SK-N-SH treated with all-trans-retinoic acid at 6 μM for 48 hours (cell line): ENCODE measurements around the gene CCND2.

Experiments
- ARNTL ChIP-seq: fragments of 450-650 bp; formaldehyde crosslinking; IDR thresholded peaks from 2 replicates; pipeline ENCODE4 v1.5.0; 2020; ENCODE audit warnings: low read depth, mild to moderate bottlenecking, moderate library complexity, borderline replicate concordance
- PATZ1 ChIP-seq: fragments of 250-450 bp; sonication (Bioruptor Pico); IDR thresholded peaks from 2 replicates; pipeline ENCODE4 v1.8.0; 2020; ENCODE audit warnings: mild to moderate bottlenecking, moderate library complexity, borderline replicate concordance
- RARB ChIP-seq: fragments of 250-450 bp; sonication (Bioruptor Pico); IDR thresholded peaks from 2 replicates; pipeline ENCODE4 v1.8.0; 2021; ENCODE audit warnings: mild to moderate bottlenecking, moderate library complexity
- SNAI2 ChIP-seq: fragments of 250-450 bp; sonication (Bioruptor Pico); IDR thresholded peaks from 2 replicates; pipeline ENCODE4 v1.5.0; 2020; ENCODE audit warnings: mild to moderate bottlenecking, moderate library complexity
- TCF4 ChIP-seq: fragments of 250-450 bp; sonication (Bioruptor Pico); IDR thresholded peaks from 2 replicates; pipeline ENCODE4 v1.8.0; 2021; ENCODE audit warnings: mild to moderate bottlenecking, moderate library complexity, borderline replicate concordance
- TSHZ2 ChIP-seq: fragments of 250-450 bp; sonication (Bioruptor Pico); IDR thresholded peaks from 2 replicates; pipeline ENCODE4 v1.5.0; 2020; ENCODE audit warnings: mild to moderate bottlenecking, moderate library complexity
- ZC3H10 ChIP-seq: fragments of 250-450 bp; sonication (Bioruptor Pico); IDR thresholded peaks from 2 replicates; pipeline ENCODE4 v1.5.1; 2021; ENCODE audit warnings: mild to moderate bottlenecking, moderate library complexity
- ZFP3 ChIP-seq: fragments of 250-450 bp; sonication (Bioruptor Pico); IDR thresholded peaks from 2 replicates; pipeline ENCODE4 v1.5.0; 2020; ENCODE audit warnings: mild to moderate bottlenecking, moderate library complexity
- ZNF565 ChIP-seq: fragments of 450-650 bp; formaldehyde crosslinking; conservative IDR thresholded peaks from 2 replicates; pipeline ENCODE4 v1.5.0; 2020; ENCODE audit warnings: low read depth, mild to moderate bottlenecking, moderate library complexity
- ZNF70 ChIP-seq: fragments of 450-650 bp; formaldehyde crosslinking; IDR thresholded peaks from 2 replicates; pipeline ENCODE4 v1.5.0; 2020; ENCODE audit warnings: mild to moderate bottlenecking, moderate library complexity
- TF ChIP-seq, protein P1 (sequence below): fragments of 250-450 bp; sonication (Bioruptor Pico); IDR thresholded peaks from 2 replicates; pipeline ENCODE4 v1.8.0; 2021; ENCODE audit warnings: low read depth, mild to moderate bottlenecking, moderate library complexity, borderline replicate concordance

- TF ChIP-seq ZC3H10 (CRISPR knock-in tag) = no peak
- no peak for TF ChIP-seq ZFP3 (CRISPR knock-in tag)
- no peak for TF ChIP-seq TCF4 (CRISPR knock-in tag)
- no peak for TF ChIP-seq PATZ1 (CRISPR knock-in tag)
- TF ChIP-seq TSHZ2 (CRISPR knock-in tag) = no peak
- no peak for TF ChIP-seq ZNF565 (CRISPR knock-in tag)
- TF ChIP-seq ARNTL (CRISPR knock-in tag) = no peak
- TF ChIP-seq RARB (CRISPR knock-in tag) = no peak
- no peak for TF ChIP-seq ZNF70 (CRISPR knock-in tag)
- no peak for TF ChIP-seq SNAI2 (CRISPR knock-in tag)
- TF ChIP-seq, protein P1, sequence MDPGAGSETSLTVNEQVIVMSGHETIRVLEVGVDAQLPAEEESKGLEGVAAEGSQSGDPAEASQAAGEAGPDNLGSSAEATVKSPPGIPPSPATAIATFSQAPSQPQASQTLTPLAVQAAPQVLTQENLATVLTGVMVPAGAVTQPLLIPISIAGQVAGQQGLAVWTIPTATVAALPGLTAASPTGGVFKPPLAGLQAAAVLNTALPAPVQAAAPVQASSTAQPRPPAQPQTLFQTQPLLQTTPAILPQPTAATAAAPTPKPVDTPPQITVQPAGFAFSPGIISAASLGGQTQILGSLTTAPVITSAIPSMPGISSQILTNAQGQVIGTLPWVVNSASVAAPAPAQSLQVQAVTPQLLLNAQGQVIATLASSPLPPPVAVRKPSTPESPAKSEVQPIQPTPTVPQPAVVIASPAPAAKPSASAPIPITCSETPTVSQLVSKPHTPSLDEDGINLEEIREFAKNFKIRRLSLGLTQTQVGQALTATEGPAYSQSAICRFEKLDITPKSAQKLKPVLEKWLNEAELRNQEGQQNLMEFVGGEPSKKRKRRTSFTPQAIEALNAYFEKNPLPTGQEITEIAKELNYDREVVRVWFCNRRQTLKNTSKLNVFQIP (CRISPR knock-in tag) = no peak
These were observed 49.2 kb upstream of the CCND2 start for GRCh38 chr12:4224206-4224889.
